ENCODE data around the gene HOXC6. TPM values are rescaled to one million over a fixed set of nuclear protein-coding genes. Genes with fewer than 3 reads are reported as not detected.
A peak's percentile ranks its signal among the peaks of the same experiment; 100 is the strongest.

HOXC6 gene
- polyA plus RNA-seq, 5 donors = 1.2 to 5.7 (median 2.4) TPM

GRCh38 chr12:54026640-54027441 is 1.4 kb upstream of the HOXC6 start:
- no peak for DNase-seq

- no peak for DNase-seq
Measured at GRCh38 chr12:54027442-54027786, 826 bp upstream of the HOXC6 start.

GRCh38 chr12:54029529-54030441 is 1.5 kb downstream of the HOXC6 start:
- DNase-seq = no peak

GRCh38 chr12:54030442-54030801 is 2.2 kb downstream of the HOXC6 start:
- no peak for DNase-seq

GRCh38 chr12:54030889-54031471 is 2.7 kb downstream of the HOXC6 start:
- no peak for DNase-seq

GRCh38 chr12:54031480-54031879 is 3.2 kb downstream of the HOXC6 start:
- no peak for DNase-seq

- DNase-seq = no peak
Measured at GRCh38 chr12:54032086-54032619, 3.9 kb downstream of the HOXC6 start.

GRCh38 chr12:54032627-54033100 is 4.4 kb downstream of the HOXC6 start, which contains the start of gene HOXC5:
Gene HOXC5 (plus strand): TSS chr12:54033050. CDS start chr12:54033123, 73 bp downstream.
- peak in 1 of 2 donors; percentile 84 for DNase-seq

GRCh38 chr12:54033106-54033979 is 5.1 kb downstream of the HOXC6 start:
- no peak for DNase-seq

- no peak for DNase-seq
Measured at GRCh38 chr12:54033980-54034784, 5.9 kb downstream of the HOXC6 start.

GRCh38 chr12:54034785-54035310 is 6.6 kb downstream of the HOXC6 start:
- no peak for DNase-seq

- no peak for DNase-seq
Measured at GRCh38 chr12:54035568-54036264, 7.5 kb downstream of the HOXC6 start.

GRCh38 chr12:54036620-54037359 is 8.6 kb downstream of the HOXC6 start:
- DNase-seq = no peak

- DNase-seq = no peak
Measured at GRCh38 chr12:54037360-54038283, 9.4 kb downstream of the HOXC6 start.

- DNase-seq = no peak
Measured at GRCh38 chr12:54038284-54038870, 10.1 kb downstream of the HOXC6 start.

- no peak for DNase-seq
Measured at GRCh38 chr12:54038871-54039414, 10.7 kb downstream of the HOXC6 start.

Measured in right lung (tissue), 5 donors.